GM12878 (cell line): Measurements from ENCODE around the gene GPR107. TPM values are rescaled to one million over a fixed set of nuclear protein-coding genes. Genes with fewer than 3 reads are reported as not detected.
A peak's percentile ranks its signal among the peaks of the same experiment; 100 is the strongest.
"Not testable (repeated sequence)": the region's sequence is repeated elsewhere in the genome, so short reads cannot be mapped to it uniquely, and the experiment has no call there.

ENCODE experiments used
- ATAC-seq: fragments of 200-7000 bp; cut with Tn5 transposase; 3 replicates; pipeline ENCODE4 v1.9.1; 2020; ENCODE audit warnings: mild to moderate bottlenecking, moderate library complexity
- BruUV-seq: library from RNA; stranded (reverse); fragments of 400-500 nt; replicated peaks from 2 replicates; lab custom pipeline; 2021; lab: Mats Ljungman, UMichigan
- CTCF ChIA-PET: fragments of 300-600 bp; sonication (Branson Sonifier 250); formaldehyde crosslinking; extraction: SDS; loops from one replicate; lab custom pipeline; 2021; ENCODE audit warnings: inconsistent platforms; lab: Yijun Ruan, JAX
- POLR2A ChIA-PET: fragments of 350-600 bp; formaldehyde crosslinking; extraction: SDS; loops from one replicate; lab custom pipeline; 2021; ENCODE audit warnings: inconsistent platforms; lab: Charles Lee
- RAD21 ChIA-PET: fragments of 300-600 bp; sonication (Branson Sonifier 250); formaldehyde crosslinking; loops from one replicate; lab custom pipeline; 2023; ENCODE audit warnings: antibody characterized with exemption; ENCODE audit not compliant: unreplicated experiment; lab: Charles Lee
- SMC1A ChIA-PET: fragments of 300-600 bp; sonication (Branson Sonifier 250); formaldehyde crosslinking; loops from one replicate; lab custom pipeline; 2023; ENCODE audit not compliant: unreplicated experiment, uncharacterized antibody; lab: Charles Lee
- DNase-seq: peaks from one replicate; pipeline ENCODE4 v3.0.0-alpha.2; 2011; ENCODE audit warnings: low read depth, low spot score
- FAIRE-seq: peaks from 3 replicates; lab custom pipeline; 2011; peaks lifted over from hg19 to GRCh38; lab: Jason Lieb, UNC
- H2AFZ ChIP-seq: 2 replicates; pipeline ENCODE4 v1.6.0; 2011; ENCODE audit warnings: low read depth, low read length, control low read depth; ENCODE audit not compliant: control insufficient read depth
- H3K27ac ChIP-seq: 2 replicates; pipeline ENCODE4 v1.5.1; 2011; ENCODE audit warnings: control low read depth; ENCODE audit not compliant: control insufficient read depth, insufficient read depth
- H3K27me3 ChIP-seq, 2 experiments: replicated peaks in 1 of 2; 2 replicates each; pipeline versions ENCODE4 v1.6.0 to v1.6.1; 2011; ENCODE audit warnings: low read length in 1 of 2; ENCODE audit not compliant: control insufficient read depth in 2 of 2, insufficient read depth in 2 of 2
- H3K36me3 ChIP-seq, 2 experiments: 2 replicates each; pipeline ENCODE4 v1.5.1; 2011; ENCODE audit warnings: low read length in 1 of 2; ENCODE audit not compliant: control insufficient read depth in 2 of 2, insufficient read depth in 2 of 2
- H3K4me1 ChIP-seq: 2 replicates; pipeline ENCODE4 v1.6.1; 2011; ENCODE audit warnings: mild to moderate bottlenecking, low read length, moderate library complexity, mixed read lengths; ENCODE audit not compliant: control insufficient read depth, insufficient read depth
- H3K4me2 ChIP-seq: 2 replicates; pipeline ENCODE4 v1.6.0; 2011; ENCODE audit warnings: control low read depth; ENCODE audit not compliant: control insufficient read depth, insufficient read depth
- H3K4me3 ChIP-seq: fragments of 200-600 bp; sonication (generic); 2 replicates; pipeline ENCODE4 v1.5.1; 2016
- H3K79me2 ChIP-seq: 2 replicates; pipeline ENCODE4 v1.6.0; 2011; ENCODE audit warnings: low read length; ENCODE audit not compliant: control insufficient read depth, insufficient read depth
- H3K9ac ChIP-seq: 2 replicates; pipeline ENCODE4 v1.8.0; 2011; ENCODE audit warnings: low read length, control low read depth, mixed read lengths; ENCODE audit not compliant: control insufficient read depth, insufficient read depth
- H3K9me3 ChIP-seq: replicated peaks from 3 replicates; pipeline ENCODE4 v1.5.1; 2011; ENCODE audit warnings: mild to moderate bottlenecking, low read length; ENCODE audit not compliant: control insufficient read depth, insufficient read depth
- H4K20me1 ChIP-seq: 2 replicates; pipeline ENCODE4 v1.6.0; 2011; ENCODE audit not compliant: control insufficient read depth, insufficient read depth
- BACH1 ChIP-seq: fragments of 450-650 bp; IDR thresholded peaks from 2 replicates; pipeline ENCODE4 v1.6.1; 2017; ENCODE audit warnings: mild to moderate bottlenecking, borderline replicate concordance
- CREM ChIP-seq: IDR thresholded peaks from 2 replicates; pipeline ENCODE4 v1.6.1; 2014; ENCODE audit warnings: antibody characterized with exemption, low read depth
- HDGF ChIP-seq: fragments of 450-650 bp; IDR thresholded peaks from 2 replicates; pipeline ENCODE4 v1.6.1; 2016; ENCODE audit warnings: antibody characterized with exemption
- MLLT1 ChIP-seq: fragments of 450-650 bp; IDR thresholded peaks from 2 replicates; pipeline ENCODE4 v1.6.1; 2016; ENCODE audit warnings: mild to moderate bottlenecking
- POLR2AphosphoS5 ChIP-seq: IDR thresholded peaks from 2 replicates; pipeline ENCODE4 v1.6.1; 2011; ENCODE audit warnings: mild to moderate bottlenecking, low read length, inconsistent platforms
- WRNIP1 ChIP-seq: IDR thresholded peaks from 2 replicates; pipeline ENCODE4 v1.6.1; 2011; ENCODE audit warnings: low read depth, low read length, improper control_type of control experiment, borderline replicate concordance
- ZNF592 ChIP-seq: fragments of 450-650 bp; IDR thresholded peaks from 2 replicates; pipeline ENCODE4 v1.6.1; 2017; ENCODE audit warnings: mild to moderate bottlenecking, moderate library complexity
- WGBS: methylation state at CpG from one replicate; pipeline ENCODE4 v1.1.6; 2016; ENCODE audit warnings: low lambda C conversion rate; ENCODE audit not compliant: insufficient replicate concordance, insufficient coverage; ENCODE audit errors: missing lambda C conversion rate; 5-methylcytosine and 5-hydroxymethylcytosine counted together
- in situ Hi-C: fragments of 300-500 bp; cut with MboI; formaldehyde crosslinking; loops from 9 replicates; pipeline ENCODE4 v1.14.3; 2018; ENCODE audit warnings: mixed read lengths
- intact Hi-C: fragments of 100-400 bp; cut with micrococcal nuclease; formaldehyde crosslinking; loops from one replicate; pipeline ENCODE4 v1.14.2; 2022; ENCODE audit not compliant: unreplicated experiment
- polyA plus RNA-seq, 11 experiments: library from polyadenylated mRNA; depleted of rRNA in 4 of 11; unstranded in 6 of 11; stranded (reverse) in 5 of 11; fragments of >200 nt; fragmentation: Nextera tagmentation in 4 of 11; fragmentation: Illumina TruSeq in 1 of 11; extraction: Ambion mirVana in 4 of 11; extraction: Trizol in 1 of 11; gene quantifications; 1 replicate in 1 of 11; 2 replicates in 10 of 11; pipeline versions ENCODE4 v1.2.1 to v1.2.3, GENCODE V29; 2011 to 2016; ENCODE audit warnings: inconsistent platforms in 2 of 11, missing spikeins in 2 of 11, low read depth in 1 of 11
- total RNA-seq, 4 experiments: library from RNA; depleted of rRNA in 3 of 4; stranded (reverse); fragments of >200 nt in 3 of 4; fragmentation: Illumina TruSeq in 1 of 4; extraction: Trizol in 1 of 4; gene quantifications; 2 replicates each; pipeline versions ENCODE4 v1.2.1 to v1.2.3, GENCODE V29; 2013 to 2021

The GPR107 gene
- total and polyA plus RNA-seq, 10 of the 15 experiments (the other 5 are each of a cell fraction or from before 2014, with no cell fraction given) = 2.7 to 21.4 (median 10.6) TPM

GRCh38 chr9:130021123-130021522, 32.6 kb upstream of the GPR107 start (continued):
- peak; percentile 76 for TF ChIP-seq ZNF592
- TF ChIP-seq CREM = 0 out of 2 replicates have a peak, but pooled peaks have one; percentile 39
- TF ChIP-seq, all 136 proteins: peak for 15

- in situ Hi-C loops, H3K9me3 ChIP-seq, ATAC-seq, H2AFZ ChIP-seq, DNase-seq, BruUV-seq, H3K27me3 ChIP-seq, H4K20me1 ChIP-seq, FAIRE-seq: not testable (repeated sequence)
- H3K27ac ChIP-seq = peak overlapping the region; percentile 83
- ChIA-PET RAD21 (interaction anchor here (0.6 to 17.1 kb wide), 4 partner anchors 11 to 28 kb away, joined by 4 to 418 read pairs (median 110); partner anchors contain the start of gene FNBP1), POLR2A (interaction anchor here (1.6 to 14.0 kb wide), 7 partner anchors 9 to 27 kb away, joined by 3 to 270 read pairs (median 10); partner anchors contain the start of gene FNBP1), CTCF (interaction anchor here (1.3 to 2.2 kb wide), 3 partner anchors 9 to 13 kb away, joined by 3 to 10 read pairs (median 7); no protein-coding TSS in a partner anchor), SMC1A (interaction anchor here (0.6 to 28.7 kb wide), 10 partner anchors 8 to 135 kb away, joined by 3 to 763 read pairs (median 11); no protein-coding TSS in a partner anchor)
- 35% methylated on average over 3 of the region's 3 CpGs for WGBS
- H3K4me1 ChIP-seq = peaks cover 90% of the 10 kb centered on the region
- H3K4me3 ChIP-seq = 0 out of 2 replicates have a peak overlapping the region, but pooled peaks have one; percentile 25
- H3K36me3 ChIP-seq = peaks cover 7 to 39% of the 10 kb centered on the region in 2 experiments; a peak in 3 of 4 replicates
- peak; percentile 59; the same call in 1 of the 2 replicates for TF ChIP-seq POLR2AphosphoS5
- TF ChIP-seq HDGF = peak; percentile 74; the same call in 1 of the 2 replicates
- TF ChIP-seq BACH1 = 0 out of 2 replicates have a peak, but pooled peaks have one; percentile 46
- 0 out of 2 replicates have a peak, but pooled peaks have one; percentile 44 for TF ChIP-seq WRNIP1
- peak; percentile 48; the same call in 1 of the 2 replicates for TF ChIP-seq MLLT1
- peak overlapping the region; percentile 98 for H3K4me2 ChIP-seq
- peak overlapping the region; percentile 66 for H3K9ac ChIP-seq
- peaks cover 96% of the 10 kb centered on the region for H3K79me2 ChIP-seq
- intact Hi-C loops = loop anchor here (2.0 kb wide), 1 partner anchor 33 kb away; no protein-coding TSS in a partner anchor
Measured at GRCh38 chr9:130021842-130022241, 31.9 kb upstream of the GPR107 start.
